IPS-18c (cell line): Measurements from ENCODE around the gene CEMIP.

ENCODE experiments used
- H3K4me3 ChIP-seq: 2 replicates; pipeline ENCODE4 v1.7.0; 2013; ENCODE audit warnings: low read depth, mild to moderate bottlenecking, low read length, moderate library complexity; ENCODE audit not compliant: insufficient read depth
- H3K9me3 ChIP-seq: one replicate; pipeline ENCODE4 v1.6.1; 2013; ENCODE audit warnings: mild to moderate bottlenecking, low read length, moderate library complexity; ENCODE audit not compliant: control insufficient read depth, insufficient read depth

CEMIP gene

GRCh38 chr15:80982205-80982604, 203.0 kb downstream of the CEMIP start:
- H3K4me3 ChIP-seq, result no peak overlapping the region
- peaks cover 2% of the 10 kb centered on the region for H3K9me3 ChIP-seq

DNA sequence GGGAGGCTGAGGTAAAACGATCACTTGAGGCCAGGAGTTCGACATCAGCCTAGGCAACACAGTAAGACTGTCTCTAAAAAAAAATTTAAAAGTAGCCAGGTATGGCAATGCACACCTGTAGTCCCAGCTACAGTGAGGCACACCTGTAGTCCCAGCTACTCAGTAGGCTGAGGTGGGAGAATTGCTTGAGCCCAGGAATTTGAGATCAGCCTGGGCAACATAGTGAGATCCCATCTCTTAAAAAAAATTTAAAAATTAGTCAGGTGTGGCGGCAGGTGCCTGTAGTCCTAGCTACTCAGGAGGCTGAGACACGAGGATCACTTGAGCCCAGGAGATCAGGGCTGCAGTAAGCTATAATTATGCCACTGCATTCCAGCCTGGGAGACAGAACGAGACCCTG, 203.7 kb downstream of the CEMIP start:
- H3K9me3 ChIP-seq, result peaks cover 2% of the 10 kb centered on the region
- H3K4me3 ChIP-seq, result no peak overlapping the region

DNA sequence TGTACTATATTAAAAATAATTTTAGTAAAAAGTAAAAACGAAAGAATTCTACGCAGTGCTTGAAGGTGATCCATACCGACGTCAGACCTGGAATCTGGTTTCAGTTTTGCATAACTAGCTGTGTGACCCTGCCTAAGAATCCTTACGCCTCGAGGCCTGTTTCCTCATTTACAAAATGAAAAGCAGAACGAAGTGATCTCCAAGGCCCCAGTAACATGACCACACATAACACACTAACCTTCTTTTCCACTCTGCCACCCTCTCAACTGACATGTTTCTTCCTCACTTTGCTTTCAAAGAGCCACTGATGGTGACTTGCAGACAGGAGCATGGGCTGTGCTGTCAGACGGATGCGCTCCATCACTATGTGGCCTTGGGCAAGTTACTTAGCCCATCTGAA, 205.7 kb downstream of the CEMIP start:
- Histone ChIP-seq H3K9me3 (peaks cover 2% of the 10 kb centered on the region), H3K4me3 (no peak overlapping the region)

GRCh38 chr15:80985981-80986380, 206.8 kb downstream of the CEMIP start:
- no peak overlapping the region for H3K4me3 ChIP-seq
- peaks cover 2% of the 10 kb centered on the region for H3K9me3 ChIP-seq

DNA sequence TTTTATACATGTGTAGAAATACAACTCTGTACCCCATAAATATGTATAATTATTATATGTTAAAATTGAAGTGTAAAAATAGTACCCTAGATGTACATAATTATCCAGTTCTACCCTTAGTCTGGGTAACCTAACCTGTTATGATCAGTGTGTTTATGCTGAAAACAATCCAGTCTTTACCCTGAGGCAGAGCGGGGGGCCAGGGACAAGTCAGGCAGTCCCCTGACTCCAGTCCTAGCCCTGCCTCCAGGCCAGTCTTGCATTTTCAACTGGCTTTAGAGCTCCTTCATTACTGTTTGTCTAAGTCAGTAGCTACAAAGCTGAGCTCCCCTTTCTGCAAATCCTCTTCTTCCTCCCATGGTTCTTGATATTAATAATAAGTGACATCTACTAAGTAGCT, 207.3 kb downstream of the CEMIP start:
- Histone ChIP-seq H3K4me3 (no peak overlapping the region), H3K9me3 (peaks cover 2% of the 10 kb centered on the region)

DNA sequence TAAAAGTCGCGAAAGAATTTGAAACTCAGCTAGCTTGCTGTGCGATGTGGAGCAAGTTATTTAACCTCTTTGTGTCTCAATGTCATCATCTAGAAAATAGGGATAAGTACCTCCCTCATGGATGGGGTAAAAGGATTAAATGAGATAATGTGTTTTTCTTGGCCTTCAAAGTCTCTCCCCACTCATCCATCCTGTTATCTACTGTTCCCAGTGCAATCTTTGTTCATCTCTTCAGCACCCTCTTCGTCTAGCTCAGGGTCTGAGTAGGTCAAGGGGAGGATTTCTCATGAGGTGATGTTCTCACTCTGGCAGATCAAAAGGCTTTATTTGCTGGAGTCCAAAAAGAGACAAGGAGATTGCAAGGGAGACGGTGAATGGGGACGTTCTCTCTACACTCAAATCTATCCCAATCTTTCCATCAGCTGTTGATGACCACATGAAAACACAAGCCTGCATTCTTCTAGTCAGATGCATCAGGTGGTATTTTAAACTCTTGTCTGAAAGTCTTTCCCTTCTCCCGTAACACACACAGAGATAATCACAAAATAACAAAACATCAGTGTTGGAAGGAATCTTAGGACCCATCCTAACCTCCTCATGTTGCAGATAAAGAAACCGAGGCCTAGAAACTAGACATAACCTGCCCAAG, 209.1 kb downstream of the CEMIP start:
- peak overlapping the region; percentile 99 for H3K4me3 ChIP-seq

DNA sequence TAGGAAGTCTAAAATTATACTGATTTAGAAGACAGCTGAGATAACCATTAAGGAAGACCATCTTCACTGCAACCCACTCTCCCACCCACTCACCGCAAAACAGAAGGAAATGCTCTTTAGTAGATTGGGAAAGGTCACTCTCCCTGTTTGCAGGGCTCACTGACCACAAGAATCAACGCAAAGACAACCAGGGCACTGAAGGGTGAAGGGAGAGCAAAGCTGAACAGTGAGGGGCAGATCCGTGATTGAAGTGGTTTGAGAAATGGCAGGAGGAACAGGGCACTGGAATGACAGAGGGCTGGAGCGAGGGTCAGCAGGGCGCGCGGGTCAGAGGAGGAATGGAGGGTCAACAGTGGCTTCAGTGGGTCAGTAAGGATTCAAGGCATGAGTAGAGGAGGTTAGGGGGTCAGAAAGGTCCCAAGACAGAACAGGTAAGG, 209.9 kb downstream of the CEMIP start:
- peak overlapping the region; percentile 99 for H3K4me3 ChIP-seq

More for the DNA sequence above, 209.1 kb downstream of the CEMIP start:
- no peaks in the 10 kb centered on the region for H3K9me3 ChIP-seq

GRCh38 chr15:80989518-80990478, 210.6 kb downstream of the CEMIP start, which contains the start of gene MESD:
Gene MESD (minus strand): TSS chr15:80989819. CDS start chr15:80989791, 28 bp downstream.
- Histone ChIP-seq H3K4me3 (peak within 1 kb of the TSS; percentile 99), H3K9me3 (no peaks in the 10 kb centered on the region)

More for the DNA sequence above, 209.9 kb downstream of the CEMIP start:
- no peaks in the 10 kb centered on the region for H3K9me3 ChIP-seq

- Histone ChIP-seq H3K4me3 (no peak overlapping the region), H3K9me3 (no peaks in the 10 kb centered on the region)
Observed at GRCh38 chr15:80990955-80991354, 211.8 kb downstream of the CEMIP start.

- Histone ChIP-seq H3K4me3 (no peak overlapping the region), H3K9me3 (no peaks in the 10 kb centered on the region)
Observed at GRCh38 chr15:80991421-80991820, 212.3 kb downstream of the CEMIP start.

DNA sequence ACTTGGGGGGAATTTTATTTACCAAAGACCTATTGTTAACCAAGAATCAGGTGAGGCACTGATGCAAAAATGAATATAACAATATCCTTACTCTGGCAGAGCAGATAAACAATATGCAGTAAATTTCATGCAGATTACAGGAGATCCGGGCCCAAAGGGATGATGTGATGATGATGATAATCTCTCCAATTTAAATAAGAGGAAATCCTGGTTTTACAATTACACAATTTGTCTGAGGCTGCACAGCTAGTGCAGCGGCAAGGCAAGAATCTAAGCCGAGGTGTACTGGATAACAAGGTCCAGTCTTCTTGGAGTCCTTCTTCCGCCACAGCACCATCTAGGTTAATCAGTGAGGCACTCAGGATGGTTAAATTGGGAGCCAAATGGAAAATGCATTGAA, 212.8 kb downstream of the CEMIP start:
- Histone ChIP-seq H3K9me3 (no peaks in the 10 kb centered on the region), H3K4me3 (no peak overlapping the region)

- Histone ChIP-seq H3K9me3 (no peaks in the 10 kb centered on the region), H3K4me3 (no peak overlapping the region)
Observed at GRCh38 chr15:80992441-80992840, 213.3 kb downstream of the CEMIP start.

GRCh38 chr15:80996247-80996646, 217.1 kb downstream of the CEMIP start:
- Histone ChIP-seq H3K9me3 (no peaks in the 10 kb centered on the region), H3K4me3 (no peak overlapping the region)

DNA sequence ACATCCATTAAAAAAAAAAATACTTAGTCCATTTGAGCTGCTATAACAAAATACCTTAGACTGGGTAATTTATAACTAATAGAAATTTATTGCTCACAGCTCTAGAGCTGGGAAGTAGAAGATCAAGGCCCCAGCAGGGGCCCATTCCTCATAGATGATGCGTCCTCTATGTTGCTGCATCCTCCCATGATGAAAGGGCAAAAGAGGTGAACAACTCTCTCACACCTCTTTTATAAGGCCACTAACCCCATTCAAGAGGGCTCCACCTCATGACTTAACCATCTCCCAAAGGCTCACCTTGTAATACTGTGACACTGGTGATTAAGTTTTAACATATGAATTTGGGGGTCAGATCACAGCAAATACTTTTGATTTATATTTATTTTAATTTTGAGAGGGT, 218.5 kb downstream of the CEMIP start:
- no peak overlapping the region for H3K4me3 ChIP-seq
- H3K9me3 ChIP-seq, result no peaks in the 10 kb centered on the region

GRCh38 chr15:80998251-80998650, 219.1 kb downstream of the CEMIP start:
- no peaks in the 10 kb centered on the region for H3K9me3 ChIP-seq
- H3K4me3 ChIP-seq, result no peak overlapping the region

DNA sequence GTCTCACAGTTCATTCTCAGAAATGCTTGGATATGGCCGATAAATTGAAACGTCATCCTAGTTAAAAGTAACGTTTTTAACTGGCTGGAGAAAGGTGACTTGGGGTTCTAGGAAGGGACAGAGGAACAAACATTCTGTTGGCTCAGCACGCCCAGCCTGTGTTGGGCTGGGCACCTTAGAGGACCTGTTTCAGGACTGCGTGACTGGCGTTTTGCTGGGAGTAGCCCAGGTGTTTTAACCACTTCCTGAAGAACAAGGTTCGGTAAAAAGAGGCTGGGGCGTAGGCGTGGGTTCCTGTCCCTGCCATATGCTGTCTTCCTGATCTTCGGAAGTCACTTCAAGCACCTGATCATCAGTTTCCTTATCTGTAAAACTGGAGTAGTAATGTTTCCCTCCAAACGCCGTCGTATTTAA, 220.5 kb downstream of the CEMIP start:
- peak overlapping the region; percentile 82 for H3K4me3 ChIP-seq
- H3K9me3 ChIP-seq, result no peaks in the 10 kb centered on the region

DNA sequence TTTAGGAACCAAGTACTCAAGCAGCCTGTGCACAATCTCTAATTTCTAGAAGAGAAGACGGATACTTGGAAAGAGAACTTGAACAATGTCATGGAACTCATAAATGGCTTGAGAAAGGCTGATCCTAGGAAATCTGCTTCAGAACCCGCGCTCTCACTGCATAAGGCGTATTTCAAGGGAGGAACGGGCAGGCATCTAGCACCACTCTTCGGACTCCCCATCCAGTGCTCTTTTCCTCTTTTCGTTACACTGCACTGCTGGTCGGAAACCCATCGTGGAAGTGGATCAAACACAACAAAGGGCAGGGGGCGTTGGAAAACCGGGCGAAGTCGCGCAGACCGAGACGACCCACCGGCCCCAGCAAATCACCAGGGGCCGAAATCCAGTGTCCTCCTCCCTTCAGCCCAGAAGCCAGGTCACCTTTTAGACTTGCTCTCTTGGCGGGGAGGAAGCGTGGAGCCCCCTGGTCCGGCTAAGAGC, 221.0 kb downstream of the CEMIP start:
- Histone ChIP-seq H3K4me3 (peak overlapping the region; percentile 82), H3K9me3 (no peaks in the 10 kb centered on the region)

DNA sequence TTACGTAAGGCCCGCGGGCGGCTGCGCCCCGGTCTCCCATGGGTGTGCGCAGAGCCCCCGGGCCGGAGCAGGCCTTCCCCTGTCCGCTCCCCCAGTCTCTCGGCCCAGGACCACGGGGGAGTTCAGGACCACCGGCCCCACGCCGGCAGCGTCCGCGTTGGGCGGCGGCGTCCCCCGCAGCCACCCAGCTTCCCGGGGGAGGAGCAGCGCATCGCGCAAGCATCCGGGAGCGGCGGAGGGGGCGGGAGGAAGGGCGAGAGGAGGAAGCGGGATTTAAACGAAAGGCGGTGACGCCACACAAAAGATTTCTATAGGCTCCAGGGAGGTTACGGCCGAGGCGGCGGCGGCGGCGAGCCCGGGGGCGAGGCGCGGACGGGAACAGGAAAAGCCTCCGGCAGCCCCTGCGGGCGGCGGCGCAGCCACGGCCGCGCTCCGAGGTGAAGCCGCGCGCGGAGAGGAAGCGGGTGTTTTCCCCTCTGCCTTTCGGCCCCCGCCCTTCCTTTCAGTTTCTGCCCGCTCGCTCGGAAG, 221.5 kb downstream of the CEMIP start, which contains the start of gene TLNRD1:
Gene TLNRD1 (plus strand): TSS at position 300 of the 528 bp plus-strand sequence. CDS start 1,349 bp downstream, outside the sequence.
- peak within 1 kb of the TSS; percentile 82 for H3K4me3 ChIP-seq
- no peaks in the 10 kb centered on the region for H3K9me3 ChIP-seq
